HEK293 (cell line): ENCODE data around the gene ABAT.

Source experiments
- CTCF ChIA-PET: fragments of 350-600 bp; formaldehyde crosslinking; extraction: SDS; loops from one replicate; lab custom pipeline; 2021; ENCODE audit warnings: antibody characterized with exemption; lab: Yijun Ruan, JAX
- POLR2A ChIA-PET: fragments of 300-600 bp; formaldehyde crosslinking; extraction: SDS; loops from one replicate; lab custom pipeline; 2020; ENCODE audit warnings: antibody characterized with exemption, inconsistent platforms; lab: Yijun Ruan, JAX
- H3K27ac ChIP-seq: fragments of 200-500 bp; sonication (Bioruptor generic); 2 replicates; pipeline ENCODE4 v1.5.1; 2014; ENCODE audit warnings: low read depth, low read length, control low read depth, inconsistent platforms; ENCODE audit errors: extremely low read depth
- H3K36me3 ChIP-seq, 2 experiments: fragments of 200-500 bp in 1 of 2; sonication (Bioruptor generic) in 1 of 2; 1 replicate in 1 of 2; 2 replicates in 1 of 2; pipeline ENCODE4 v1.5.1; 2014 to 2017; ENCODE audit warnings: inconsistent platforms in 2 of 2, low read length in 2 of 2; ENCODE audit not compliant: control insufficient read depth in 2 of 2, insufficient read depth in 1 of 2
- H3K4me1 ChIP-seq: fragments of 200-500 bp; sonication (Bioruptor generic); 2 replicates; pipeline ENCODE4 v1.5.1; 2014; ENCODE audit warnings: mild to moderate bottlenecking, low read length, inconsistent platforms; ENCODE audit not compliant: control insufficient read depth, insufficient read depth
- H3K4me3 ChIP-seq: 2 replicates; pipeline ENCODE4 v1.5.1; 2011; ENCODE audit warnings: low read depth, mild to moderate bottlenecking, control low read depth, low read length, moderate library complexity
- H3K9me3 ChIP-seq: fragments of 200-500 bp; sonication (Bioruptor generic); 2 replicates; pipeline ENCODE4 v1.5.1; 2014; ENCODE audit warnings: low read depth, low read length, inconsistent platforms; ENCODE audit not compliant: control insufficient read depth, insufficient read depth
- BCL11A ChIP-seq: fragments of 450-650 bp; formaldehyde crosslinking; IDR thresholded peaks from 2 replicates; pipeline ENCODE4 v1.5.1; 2016; ENCODE audit warnings: low read depth, missing biosample characterization, missing genetic modification characterization
- FEZF1 ChIP-seq: fragments of 450-650 bp; formaldehyde crosslinking; IDR thresholded peaks from 2 replicates; pipeline ENCODE4 v1.5.1; 2016; ENCODE audit warnings: missing biosample characterization, missing genetic modification characterization
- MEIS1 ChIP-seq: sonication (generic); formaldehyde crosslinking; IDR thresholded peaks from 2 replicates; pipeline ENCODE4 v1.8.1; 2022; ENCODE audit warnings: missing genetic modification reagents, mild to moderate bottlenecking, borderline replicate concordance
- SCRT1 ChIP-seq: fragments of 450-650 bp; formaldehyde crosslinking; IDR thresholded peaks from 2 replicates; pipeline ENCODE4 v1.5.1; 2016; ENCODE audit warnings: missing biosample characterization, missing genetic modification characterization, borderline replicate concordance
- ZFP37 ChIP-seq: fragments of 450-650 bp; formaldehyde crosslinking; IDR thresholded peaks from 2 replicates; pipeline ENCODE4 v1.5.1; 2016; ENCODE audit warnings: missing biosample characterization, missing genetic modification characterization
- ZFP69B ChIP-seq: fragments of 450-650 bp; formaldehyde crosslinking; IDR thresholded peaks from 2 replicates; pipeline ENCODE4 v1.5.1; 2016; ENCODE audit warnings: missing biosample characterization, missing genetic modification characterization
- ZNF132 ChIP-seq: fragments of 450-650 bp; formaldehyde crosslinking; IDR thresholded peaks from 2 replicates; pipeline ENCODE4 v1.5.1; 2017; ENCODE audit warnings: missing biosample characterization, missing genetic modification characterization, borderline replicate concordance
- ZNF138 ChIP-seq: fragments of 450-650 bp; formaldehyde crosslinking; IDR thresholded peaks from 2 replicates; pipeline ENCODE4 v1.5.1; 2016; ENCODE audit warnings: missing biosample characterization, missing genetic modification characterization, borderline replicate concordance
- ZNF169 ChIP-seq: fragments of 450-650 bp; formaldehyde crosslinking; IDR thresholded peaks from 2 replicates; pipeline ENCODE4 v1.5.1; 2016; ENCODE audit warnings: missing biosample characterization, missing genetic modification characterization
- ZNF223 ChIP-seq: fragments of 450-650 bp; formaldehyde crosslinking; IDR thresholded peaks from 2 replicates; pipeline ENCODE4 v1.5.1; 2016; ENCODE audit warnings: missing biosample characterization, missing genetic modification characterization
- ZNF394 ChIP-seq: fragments of 450-650 bp; formaldehyde crosslinking; IDR thresholded peaks from 2 replicates; pipeline ENCODE4 v1.5.1; 2016; ENCODE audit warnings: missing biosample characterization, missing genetic modification characterization, mild to moderate bottlenecking, moderate library complexity, borderline replicate concordance
- ZNF404 ChIP-seq: fragments of 450-650 bp; formaldehyde crosslinking; IDR thresholded peaks from 2 replicates; pipeline ENCODE4 v1.5.1; 2017; ENCODE audit warnings: missing biosample characterization, missing genetic modification characterization
- ZNF433 ChIP-seq: fragments of 450-650 bp; formaldehyde crosslinking; IDR thresholded peaks from 2 replicates; pipeline ENCODE4 v1.5.1; 2016; ENCODE audit warnings: missing biosample characterization, missing genetic modification characterization, low read depth
- ZNF561 ChIP-seq: fragments of 450-650 bp; IDR thresholded peaks from 2 replicates; pipeline ENCODE4 v1.5.1; 2018; ENCODE audit warnings: missing biosample characterization, missing genetic modification characterization, borderline replicate concordance
- ZNF621 ChIP-seq: fragments of 450-650 bp; formaldehyde crosslinking; IDR thresholded peaks from 2 replicates; pipeline ENCODE4 v1.5.1; 2017; ENCODE audit warnings: missing biosample characterization, missing genetic modification characterization
- ZNF624 ChIP-seq: fragments of 450-650 bp; formaldehyde crosslinking; IDR thresholded peaks from 2 replicates; pipeline ENCODE4 v1.5.1; 2017; ENCODE audit warnings: missing biosample characterization, missing genetic modification characterization
- ZNF701 ChIP-seq: fragments of 450-650 bp; formaldehyde crosslinking; IDR thresholded peaks from 2 replicates; pipeline ENCODE4 v1.5.1; 2016; ENCODE audit warnings: missing biosample characterization, missing genetic modification characterization
- ZNF747 ChIP-seq: fragments of 450-650 bp; formaldehyde crosslinking; IDR thresholded peaks from 2 replicates; pipeline ENCODE4 v1.5.1; 2016; ENCODE audit warnings: missing biosample characterization, missing genetic modification characterization
- ZNF776 ChIP-seq: fragments of 450-650 bp; formaldehyde crosslinking; IDR thresholded peaks from 2 replicates; pipeline ENCODE4 v1.5.0; 2017; ENCODE audit warnings: missing biosample characterization, missing genetic modification characterization, borderline replicate concordance
- TF ChIP-seq, protein P1 (sequence below): fragments of 450-650 bp; formaldehyde crosslinking; IDR thresholded peaks from 2 replicates; pipeline ENCODE4 v1.5.1; 2016; ENCODE audit warnings: missing biosample characterization, missing genetic modification characterization
- TF ChIP-seq, protein P2 (sequence below): fragments of 450-650 bp; formaldehyde crosslinking; IDR thresholded peaks from 2 replicates; pipeline ENCODE4 v1.5.1; 2016; ENCODE audit warnings: missing biosample characterization, missing genetic modification characterization
- TF ChIP-seq, protein P3 (sequence below): IDR thresholded peaks from 2 replicates; pipeline ENCODE4 v1.6.1; 2011; ENCODE audit warnings: mild to moderate bottlenecking, low read depth, low read length, borderline replicate concordance
- TF ChIP-seq, protein P4 (sequence below): fragments of 450-650 bp; formaldehyde crosslinking; IDR thresholded peaks from 2 replicates; pipeline ENCODE4 v1.5.1; 2016; ENCODE audit warnings: missing biosample characterization, missing genetic modification characterization

ABAT gene

DNA sequence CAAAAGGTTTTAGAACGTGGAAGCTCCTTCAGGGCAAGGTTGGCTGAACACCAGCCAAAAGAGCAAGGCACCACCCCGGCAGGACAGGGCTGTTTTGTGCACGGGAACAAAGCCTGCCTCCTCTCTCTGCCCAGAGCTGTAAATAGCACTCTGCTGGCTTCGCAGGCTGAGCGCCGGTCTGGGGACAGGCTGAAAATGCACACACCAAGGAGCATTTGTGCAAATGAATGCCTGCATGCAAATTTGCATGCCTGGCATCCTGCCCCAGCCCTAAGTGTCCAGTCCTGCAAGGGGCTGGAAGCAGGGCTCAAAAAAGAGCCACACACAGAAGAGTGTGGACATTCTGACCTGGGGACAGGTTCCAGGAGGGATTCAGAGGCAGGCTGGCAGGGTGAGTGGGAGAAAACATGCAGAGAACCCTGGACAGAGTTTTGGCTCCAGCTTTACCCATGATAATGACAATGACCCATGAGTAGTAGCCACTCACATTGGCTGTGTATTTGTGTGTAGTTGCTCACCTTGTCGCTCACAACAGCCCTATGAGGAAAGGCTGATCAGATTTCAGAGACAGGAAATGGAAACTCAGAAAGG, 11.7 kb downstream of the ABAT start:
- CTCF ChIA-PET, result interaction anchor here (0.7 to 0.8 kb wide), 2 partner anchors 10 to 65 kb away, joined by 3 to 4 read pairs; no protein-coding TSS in a partner anchor
- H3K27ac ChIP-seq, result no peak overlapping the region
- H3K36me3 ChIP-seq, result peaks cover 0 to 3% of the 10 kb centered on the region in 2 experiments; a peak in 1 of 3 replicates
- 0 out of 2 replicates have a peak, but pooled peaks have one; percentile 49 for TF ChIP-seq FEZF1 (tag by site-specific recombination)
- no peak for TF ChIP-seq ZNF747
- POLR2A ChIA-PET, result no interaction called here
- H3K4me3 ChIP-seq, result no peak overlapping the region
- H3K9me3 ChIP-seq, result no peaks in the 10 kb centered on the region
- no peaks in the 10 kb centered on the region for H3K4me1 ChIP-seq

DNA sequence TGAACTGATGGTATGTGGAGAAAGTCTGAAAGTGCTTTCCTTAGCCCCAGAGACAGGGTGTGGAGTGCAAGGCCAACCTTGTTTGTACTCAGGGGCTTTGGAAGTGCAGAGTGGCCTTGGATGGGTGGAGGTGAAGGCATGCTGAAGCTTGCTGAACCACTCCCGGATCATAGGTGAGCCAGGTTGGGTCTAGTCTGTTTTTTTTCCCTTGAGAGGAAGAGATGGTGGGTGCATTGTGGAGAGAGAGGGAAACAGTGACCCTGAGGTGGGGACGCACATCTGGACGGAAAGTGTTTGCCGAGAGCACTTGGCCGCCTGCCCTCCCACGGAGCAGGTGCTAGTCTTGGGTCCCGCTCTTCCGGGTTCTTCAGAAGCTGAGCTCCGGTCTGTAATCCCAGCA, 12.5 kb downstream of the ABAT start:
- H3K4me3 ChIP-seq, result no peak overlapping the region
- peaks cover 0 to 3% of the 10 kb centered on the region in 2 experiments; a peak in 1 of 3 replicates for H3K36me3 ChIP-seq
- H3K9me3 ChIP-seq, result no peaks in the 10 kb centered on the region
- H3K4me1 ChIP-seq, result no peaks in the 10 kb centered on the region
- ChIA-PET CTCF (no interaction called here), POLR2A (no interaction called here)
- TF ChIP-seq ZNF138 (tag by site-specific recombination) (no peak), MEIS1 (CRISPR knock-in tag) (no peak), BCL11A (no peak), ZNF561 (tag by site-specific recombination) (no peak), ZFP37 (tag by site-specific recombination) (no peak), ZNF394 (tag by site-specific recombination) (no peak), ZNF776 (tag by site-specific recombination) (no peak)
- TF ChIP-seq, protein P1, sequence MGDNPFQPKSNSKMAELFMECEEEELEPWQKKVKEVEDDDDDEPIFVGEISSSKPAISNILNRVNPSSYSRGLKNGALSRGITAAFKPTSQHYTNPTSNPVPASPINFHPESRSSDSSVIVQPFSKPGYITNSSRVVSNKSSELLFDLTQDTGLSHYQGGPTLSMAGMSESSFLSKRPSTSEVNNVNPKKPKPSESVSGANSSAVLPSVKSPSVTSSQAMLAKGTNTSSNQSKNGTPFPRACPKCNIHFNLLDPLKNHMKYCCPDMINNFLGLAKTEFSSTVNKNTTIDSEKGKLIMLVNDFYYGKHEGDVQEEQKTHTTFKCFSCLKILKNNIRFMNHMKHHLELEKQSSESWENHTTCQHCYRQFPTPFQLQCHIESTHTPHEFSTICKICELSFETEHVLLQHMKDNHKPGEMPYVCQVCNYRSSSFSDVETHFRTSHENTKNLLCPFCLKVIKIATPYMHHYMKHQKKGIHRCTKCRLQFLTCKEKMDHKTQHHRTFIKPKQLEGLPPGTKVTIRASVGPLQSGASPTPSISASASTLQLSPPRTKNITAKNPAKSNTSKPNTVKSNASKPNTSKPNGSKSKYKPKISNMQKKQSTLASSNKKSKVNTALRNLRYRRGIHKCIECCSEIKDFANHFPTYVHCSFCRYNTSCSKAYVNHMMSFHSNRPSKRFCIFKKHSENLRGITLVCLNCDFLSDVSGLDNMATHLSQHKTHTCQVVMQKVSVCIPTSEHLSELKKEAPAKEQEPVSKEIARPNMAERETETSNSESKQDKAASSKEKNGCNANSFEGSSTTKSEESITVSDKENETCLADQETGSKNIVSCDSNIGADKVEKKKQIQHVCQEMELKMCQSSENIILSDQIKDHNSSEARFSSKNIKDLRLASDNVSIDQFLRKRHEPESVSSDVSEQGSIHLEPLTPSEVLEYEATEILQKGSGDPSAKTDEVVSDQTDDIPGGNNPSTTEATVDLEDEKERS (tag by site-specific recombination), result no peak
- TF ChIP-seq, protein P2, sequence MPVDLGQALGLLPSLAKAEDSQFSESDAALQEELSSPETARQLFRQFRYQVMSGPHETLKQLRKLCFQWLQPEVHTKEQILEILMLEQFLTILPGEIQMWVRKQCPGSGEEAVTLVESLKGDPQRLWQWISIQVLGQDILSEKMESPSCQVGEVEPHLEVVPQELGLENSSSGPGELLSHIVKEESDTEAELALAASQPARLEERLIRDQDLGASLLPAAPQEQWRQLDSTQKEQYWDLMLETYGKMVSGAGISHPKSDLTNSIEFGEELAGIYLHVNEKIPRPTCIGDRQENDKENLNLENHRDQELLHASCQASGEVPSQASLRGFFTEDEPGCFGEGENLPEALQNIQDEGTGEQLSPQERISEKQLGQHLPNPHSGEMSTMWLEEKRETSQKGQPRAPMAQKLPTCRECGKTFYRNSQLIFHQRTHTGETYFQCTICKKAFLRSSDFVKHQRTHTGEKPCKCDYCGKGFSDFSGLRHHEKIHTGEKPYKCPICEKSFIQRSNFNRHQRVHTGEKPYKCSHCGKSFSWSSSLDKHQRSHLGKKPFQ, result no peak
- H3K27ac ChIP-seq, result no peak overlapping the region

DNA sequence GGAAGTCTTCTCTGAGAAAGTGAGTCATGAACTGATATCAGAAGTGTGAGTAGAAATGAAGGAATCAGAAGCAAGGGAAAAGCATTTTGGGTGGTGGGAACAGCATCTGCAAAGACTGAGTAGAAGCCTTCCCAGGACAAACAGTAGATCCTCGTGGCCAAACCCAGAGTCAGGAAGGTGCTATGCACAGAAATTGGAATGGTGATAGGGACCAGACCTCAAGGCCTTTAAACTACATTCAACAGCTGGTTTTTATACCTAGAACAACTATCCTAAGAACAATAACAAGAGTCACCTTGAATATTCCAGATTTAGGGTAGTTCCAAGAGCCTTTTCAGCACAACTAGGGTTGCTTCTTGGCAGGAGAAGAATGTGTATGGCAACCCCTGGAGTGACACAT, 15.3 kb downstream of the ABAT start:
- H3K27ac ChIP-seq, result no peak overlapping the region
- peaks cover 0 to 3% of the 10 kb centered on the region in 2 experiments; a peak in 1 of 3 replicates for H3K36me3 ChIP-seq
- ChIA-PET CTCF (no interaction called here), POLR2A (no interaction called here)
- no peaks in the 10 kb centered on the region for H3K9me3 ChIP-seq
- H3K4me1 ChIP-seq, result no peaks in the 10 kb centered on the region
- H3K4me3 ChIP-seq, result no peak overlapping the region
- no peak for TF ChIP-seq ZNF701
- TF ChIP-seq ZFP69B (tag by site-specific recombination), result no peak
- TF ChIP-seq ZNF433 (tag by site-specific recombination), result no peak
- TF ChIP-seq, protein P3, sequence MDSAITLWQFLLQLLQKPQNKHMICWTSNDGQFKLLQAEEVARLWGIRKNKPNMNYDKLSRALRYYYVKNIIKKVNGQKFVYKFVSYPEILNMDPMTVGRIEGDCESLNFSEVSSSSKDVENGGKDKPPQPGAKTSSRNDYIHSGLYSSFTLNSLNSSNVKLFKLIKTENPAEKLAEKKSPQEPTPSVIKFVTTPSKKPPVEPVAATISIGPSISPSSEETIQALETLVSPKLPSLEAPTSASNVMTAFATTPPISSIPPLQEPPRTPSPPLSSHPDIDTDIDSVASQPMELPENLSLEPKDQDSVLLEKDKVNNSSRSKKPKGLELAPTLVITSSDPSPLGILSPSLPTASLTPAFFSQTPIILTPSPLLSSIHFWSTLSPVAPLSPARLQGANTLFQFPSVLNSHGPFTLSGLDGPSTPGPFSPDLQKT, result no peak
- no peak for TF ChIP-seq ZNF621
- TF ChIP-seq SCRT1 (tag by site-specific recombination), result 0 out of 2 replicates have a peak, but pooled peaks have one; percentile 28
- no peak for TF ChIP-seq ZNF404 (tag by site-specific recombination)
- TF ChIP-seq ZNF624 (tag by site-specific recombination), result no peak
- TF ChIP-seq ZNF223 (tag by site-specific recombination), result no peak
- no peak for TF ChIP-seq ZNF169 (tag by site-specific recombination)
- TF ChIP-seq, protein P4, sequence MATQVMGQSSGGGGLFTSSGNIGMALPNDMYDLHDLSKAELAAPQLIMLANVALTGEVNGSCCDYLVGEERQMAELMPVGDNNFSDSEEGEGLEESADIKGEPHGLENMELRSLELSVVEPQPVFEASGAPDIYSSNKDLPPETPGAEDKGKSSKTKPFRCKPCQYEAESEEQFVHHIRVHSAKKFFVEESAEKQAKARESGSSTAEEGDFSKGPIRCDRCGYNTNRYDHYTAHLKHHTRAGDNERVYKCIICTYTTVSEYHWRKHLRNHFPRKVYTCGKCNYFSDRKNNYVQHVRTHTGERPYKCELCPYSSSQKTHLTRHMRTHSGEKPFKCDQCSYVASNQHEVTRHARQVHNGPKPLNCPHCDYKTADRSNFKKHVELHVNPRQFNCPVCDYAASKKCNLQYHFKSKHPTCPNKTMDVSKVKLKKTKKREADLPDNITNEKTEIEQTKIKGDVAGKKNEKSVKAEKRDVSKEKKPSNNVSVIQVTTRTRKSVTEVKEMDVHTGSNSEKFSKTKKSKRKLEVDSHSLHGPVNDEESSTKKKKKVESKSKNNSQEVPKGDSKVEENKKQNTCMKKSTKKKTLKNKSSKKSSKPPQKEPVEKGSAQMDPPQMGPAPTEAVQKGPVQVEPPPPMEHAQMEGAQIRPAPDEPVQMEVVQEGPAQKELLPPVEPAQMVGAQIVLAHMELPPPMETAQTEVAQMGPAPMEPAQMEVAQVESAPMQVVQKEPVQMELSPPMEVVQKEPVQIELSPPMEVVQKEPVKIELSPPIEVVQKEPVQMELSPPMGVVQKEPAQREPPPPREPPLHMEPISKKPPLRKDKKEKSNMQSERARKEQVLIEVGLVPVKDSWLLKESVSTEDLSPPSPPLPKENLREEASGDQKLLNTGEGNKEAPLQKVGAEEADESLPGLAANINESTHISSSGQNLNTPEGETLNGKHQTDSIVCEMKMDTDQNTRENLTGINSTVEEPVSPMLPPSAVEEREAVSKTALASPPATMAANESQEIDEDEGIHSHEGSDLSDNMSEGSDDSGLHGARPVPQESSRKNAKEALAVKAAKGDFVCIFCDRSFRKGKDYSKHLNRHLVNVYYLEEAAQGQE (tag by site-specific recombination), result no peak
- no peak for TF ChIP-seq ZNF132 (tag by site-specific recombination)
